GM06990 (cell line): ENCODE measurements around the gene GAS2L3.
"Not testable (repeated sequence)": the region's sequence is repeated elsewhere in the genome, so short reads cannot be mapped to it uniquely, and the experiment has no call there.

Experiments used
- DNase-seq: peaks from one replicate; pipeline ENCODE4 v3.0.0-alpha.2; 2011; ENCODE audit not compliant: insufficient read length; ENCODE audit errors: extremely low read depth
- H3K27me3 ChIP-seq: replicated peaks from 2 replicates; pipeline ENCODE4 v1.6.0; 2011; ENCODE audit warnings: low read length; ENCODE audit not compliant: control insufficient read depth, insufficient read depth
- H3K36me3 ChIP-seq: 2 replicates; pipeline ENCODE4 v1.5.1; 2011; ENCODE audit warnings: low read length; ENCODE audit not compliant: control insufficient read depth, insufficient read depth
- H3K4me3 ChIP-seq: replicated peaks from 2 replicates; pipeline ENCODE4 v1.5.1; 2011; ENCODE audit warnings: low read depth, mild to moderate bottlenecking, control low read depth, low read length
- CTCF ChIP-seq: IDR thresholded peaks from 2 replicates; pipeline ENCODE4 v1.5.1; 2011; ENCODE audit warnings: low read length, control low read depth, mild to moderate bottlenecking, inconsistent platforms; ENCODE audit not compliant: insufficient read depth, poor library complexity, severe bottlenecking

The GAS2L3 gene

GRCh38 chr12:100578923-100579322 is 5.4 kb downstream of the GAS2L3 start:
- DNase-seq, result no peak
- no peak for TF ChIP-seq CTCF
- H3K4me3 ChIP-seq, result no peak overlapping the region
- no peaks in the 10 kb centered on the region for H3K27me3 ChIP-seq
- no peaks in the 10 kb centered on the region for H3K36me3 ChIP-seq

DNA sequence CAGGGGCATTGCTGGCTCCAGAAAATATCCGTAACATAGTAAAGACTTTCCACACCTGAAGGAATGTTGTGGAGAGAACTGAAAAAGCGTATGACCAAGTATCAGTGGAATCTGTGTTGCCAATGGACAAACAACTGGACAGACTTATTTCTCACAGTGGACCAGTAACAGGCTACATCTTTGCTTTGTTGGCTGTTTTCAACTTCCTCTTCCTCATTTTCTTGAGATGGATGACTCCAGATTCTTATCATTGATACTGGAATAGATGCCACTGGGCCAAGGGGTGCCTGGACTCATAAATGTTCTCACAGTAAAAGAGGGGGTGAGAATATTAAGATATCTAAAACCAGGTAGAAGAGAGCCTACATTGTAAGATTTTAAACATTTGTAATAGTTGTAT is 6.4 kb downstream of the GAS2L3 start:
- no peak overlapping the region for H3K4me3 ChIP-seq
- TF ChIP-seq CTCF, result no peak
- no peak for DNase-seq
- no peaks in the 10 kb centered on the region for H3K36me3 ChIP-seq
- no peaks in the 10 kb centered on the region for H3K27me3 ChIP-seq

- Histone ChIP-seq H3K4me3 (no peak overlapping the region), H3K36me3 (no peaks in the 10 kb centered on the region), H3K27me3 (no peaks in the 10 kb centered on the region)
- no peak for TF ChIP-seq CTCF
- DNase-seq, result no peak
These were observed 10.8 kb downstream of the GAS2L3 start for GRCh38 chr12:100584256-100584655.

- H3K4me3 ChIP-seq, result no peak overlapping the region
- H3K36me3 ChIP-seq, result no peaks in the 10 kb centered on the region
- TF ChIP-seq CTCF, result no peak
- no peak for DNase-seq
- H3K27me3 ChIP-seq, result no peaks in the 10 kb centered on the region
These were observed 18.5 kb downstream of the GAS2L3 start for GRCh38 chr12:100591979-100592378.

DNA sequence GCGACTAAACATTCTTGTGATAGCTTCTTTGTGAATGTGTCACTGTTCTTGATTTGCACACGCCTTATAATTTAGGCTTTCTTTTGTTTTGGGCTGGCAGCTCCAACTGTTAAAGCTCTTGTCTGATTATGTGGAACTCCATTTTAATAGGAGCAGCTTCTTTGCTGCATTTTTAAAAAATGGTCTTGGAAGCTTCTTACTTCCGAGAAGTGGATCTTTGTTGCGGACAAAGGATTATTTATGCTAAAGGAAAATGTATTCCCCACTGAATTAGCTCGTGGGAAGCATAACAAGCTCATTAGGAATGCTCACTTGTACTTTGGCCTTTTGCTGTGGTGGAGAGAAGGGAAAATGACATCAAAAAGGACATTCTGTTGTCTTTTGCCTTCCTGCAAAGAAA is 20.0 kb downstream of the GAS2L3 start:
- DNase-seq, result no peak
- Histone ChIP-seq H3K27me3 (no peaks in the 10 kb centered on the region), H3K4me3 (no peak overlapping the region), H3K36me3 (no peaks in the 10 kb centered on the region)
- TF ChIP-seq CTCF, result no peak

DNA sequence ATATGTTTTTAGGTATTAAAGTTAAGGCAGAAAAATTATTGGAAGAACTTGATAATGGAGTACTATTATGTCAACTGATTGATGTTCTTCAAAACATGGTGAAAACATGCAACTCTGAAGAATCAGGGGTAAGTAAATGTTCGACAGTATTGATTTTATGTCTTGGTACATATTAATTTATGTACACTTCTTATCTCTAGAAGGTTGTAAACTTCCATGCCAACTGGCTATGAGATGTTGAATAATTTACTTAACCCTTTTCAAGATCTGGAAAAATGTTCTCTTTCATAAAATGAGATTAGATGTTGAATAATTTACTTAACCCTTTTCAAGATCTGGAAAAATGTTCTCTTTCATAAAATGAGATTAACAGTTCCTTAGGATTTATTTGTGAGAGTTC is 28.1 kb downstream of the GAS2L3 start:
- H3K36me3 ChIP-seq, result no peaks in the 10 kb centered on the region
- no peak for DNase-seq
- no peak overlapping the region for H3K4me3 ChIP-seq
- no peak for TF ChIP-seq CTCF
- no peaks in the 10 kb centered on the region for H3K27me3 ChIP-seq

- not testable (repeated sequence) for H3K36me3 ChIP-seq, H3K27me3 ChIP-seq, H3K4me3 ChIP-seq, DNase-seq
These were observed 29.5 kb downstream of the GAS2L3 start for GRCh38 chr12:100602997-100603396.
